ENCODE measurements around the gene MAN1C1.
A peak's percentile ranks its signal among the peaks of the same experiment; 100 is the strongest.

The MAN1C1 gene

DNA sequence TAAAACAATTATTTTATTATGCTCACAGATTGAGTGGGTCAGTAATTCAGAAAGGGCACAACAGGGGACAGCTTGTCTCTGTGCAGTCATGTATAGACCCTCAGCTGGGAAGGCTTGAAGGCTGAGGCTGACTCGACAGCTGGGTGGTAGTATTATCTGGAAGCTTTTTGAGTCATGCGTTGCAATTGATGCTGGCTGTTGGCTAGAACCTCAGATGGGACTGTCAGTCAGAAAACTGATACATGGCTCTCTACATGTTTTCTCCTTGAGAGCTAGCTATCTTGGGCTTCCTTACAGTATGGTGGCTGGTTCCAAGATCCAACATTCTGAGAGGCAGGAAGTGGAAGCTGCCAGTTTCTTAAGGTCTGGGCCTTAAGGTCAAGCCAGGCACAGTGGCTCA lies 121.9 kb downstream of the MAN1C1 start:
- TF ChIP-seq, protein P1, sequence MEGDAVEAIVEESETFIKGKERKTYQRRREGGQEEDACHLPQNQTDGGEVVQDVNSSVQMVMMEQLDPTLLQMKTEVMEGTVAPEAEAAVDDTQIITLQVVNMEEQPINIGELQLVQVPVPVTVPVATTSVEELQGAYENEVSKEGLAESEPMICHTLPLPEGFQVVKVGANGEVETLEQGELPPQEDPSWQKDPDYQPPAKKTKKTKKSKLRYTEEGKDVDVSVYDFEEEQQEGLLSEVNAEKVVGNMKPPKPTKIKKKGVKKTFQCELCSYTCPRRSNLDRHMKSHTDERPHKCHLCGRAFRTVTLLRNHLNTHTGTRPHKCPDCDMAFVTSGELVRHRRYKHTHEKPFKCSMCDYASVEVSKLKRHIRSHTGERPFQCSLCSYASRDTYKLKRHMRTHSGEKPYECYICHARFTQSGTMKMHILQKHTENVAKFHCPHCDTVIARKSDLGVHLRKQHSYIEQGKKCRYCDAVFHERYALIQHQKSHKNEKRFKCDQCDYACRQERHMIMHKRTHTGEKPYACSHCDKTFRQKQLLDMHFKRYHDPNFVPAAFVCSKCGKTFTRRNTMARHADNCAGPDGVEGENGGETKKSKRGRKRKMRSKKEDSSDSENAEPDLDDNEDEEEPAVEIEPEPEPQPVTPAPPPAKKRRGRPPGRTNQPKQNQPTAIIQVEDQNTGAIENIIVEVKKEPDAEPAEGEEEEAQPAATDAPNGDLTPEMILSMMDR (IDR thresholded peaks at IDR 0.05; ENCODE audit: low read depth, low read length): no peak
- DNase-seq (ENCODE audit: extremely low read depth, low read depth): no peak

DNA sequence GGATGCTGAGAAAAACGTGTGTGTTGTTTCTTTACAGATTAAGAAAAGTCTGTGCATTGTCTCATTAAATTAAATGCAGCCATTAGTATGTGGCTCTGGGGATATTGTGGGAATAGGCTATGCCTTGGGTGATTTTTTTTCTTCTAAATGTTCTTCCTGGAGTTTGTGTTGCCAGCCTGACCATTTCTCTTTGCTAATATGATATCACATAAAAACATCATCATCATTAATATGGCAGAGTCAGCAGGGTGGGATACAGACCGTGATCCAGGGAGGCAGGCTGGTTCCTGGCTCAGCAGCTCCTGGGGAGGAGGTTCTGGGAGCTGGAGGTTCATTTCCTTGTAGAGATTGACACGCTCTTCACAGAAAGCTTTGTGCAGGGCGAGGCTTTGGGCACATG lies 122.8 kb downstream of the MAN1C1 start:
- DNase-seq (ENCODE audit: extremely low read depth, low read depth): no peak
- TF ChIP-seq, protein P1 (IDR thresholded peaks at IDR 0.05; ENCODE audit: low read depth, low read length): no peak

DNA sequence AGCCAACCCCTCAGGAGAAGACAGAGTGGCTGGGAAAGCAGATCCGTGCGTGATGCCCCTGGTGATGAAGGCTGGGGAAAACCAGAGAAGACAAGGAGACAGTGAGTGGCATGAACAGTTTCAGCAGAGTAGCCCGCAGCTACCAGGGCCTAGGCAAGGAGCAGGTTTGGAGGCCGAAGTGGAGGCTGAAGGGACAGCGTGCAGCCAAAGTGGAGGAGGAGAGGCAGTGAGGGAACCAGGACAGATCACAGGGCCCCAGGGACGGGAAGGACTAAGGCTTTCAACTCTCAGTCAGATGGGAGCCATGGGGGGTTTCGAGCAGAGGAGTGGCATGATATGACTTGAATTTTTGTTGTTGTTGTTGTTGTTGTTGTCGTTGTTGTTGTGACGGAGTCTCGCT lies 123.5 kb downstream of the MAN1C1 start:
- no peak for DNase-seq (ENCODE audit: extremely low read depth, low read depth)
- TF ChIP-seq, protein P1 (IDR thresholded peaks at IDR 0.05; ENCODE audit: low read depth, low read length): no peak

DNA sequence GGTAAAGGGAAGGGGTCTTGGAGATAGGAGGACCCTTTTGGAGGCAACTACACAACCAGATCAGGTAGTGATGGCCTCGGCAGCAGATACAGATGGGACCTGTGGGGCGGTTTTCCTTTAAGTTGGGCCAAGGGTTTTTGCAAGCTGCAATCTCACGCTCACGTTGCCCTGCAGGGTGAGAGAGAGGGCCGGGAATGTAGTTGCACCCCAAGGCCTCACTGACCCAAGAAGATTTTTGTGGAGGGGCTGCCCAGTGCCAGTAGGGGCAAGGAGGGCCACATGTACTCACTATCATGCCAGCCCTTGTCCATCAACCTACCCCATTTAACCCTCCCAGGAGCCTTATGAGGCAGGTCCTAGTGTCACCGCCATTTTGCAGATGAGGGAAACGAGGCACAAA lies 125.7 kb downstream of the MAN1C1 start:
- DNase-seq (ENCODE audit: extremely low read depth, low read depth): no peak
- TF ChIP-seq, protein P1 (IDR thresholded peaks at IDR 0.05; ENCODE audit: low read depth, low read length): no peak

DNA sequence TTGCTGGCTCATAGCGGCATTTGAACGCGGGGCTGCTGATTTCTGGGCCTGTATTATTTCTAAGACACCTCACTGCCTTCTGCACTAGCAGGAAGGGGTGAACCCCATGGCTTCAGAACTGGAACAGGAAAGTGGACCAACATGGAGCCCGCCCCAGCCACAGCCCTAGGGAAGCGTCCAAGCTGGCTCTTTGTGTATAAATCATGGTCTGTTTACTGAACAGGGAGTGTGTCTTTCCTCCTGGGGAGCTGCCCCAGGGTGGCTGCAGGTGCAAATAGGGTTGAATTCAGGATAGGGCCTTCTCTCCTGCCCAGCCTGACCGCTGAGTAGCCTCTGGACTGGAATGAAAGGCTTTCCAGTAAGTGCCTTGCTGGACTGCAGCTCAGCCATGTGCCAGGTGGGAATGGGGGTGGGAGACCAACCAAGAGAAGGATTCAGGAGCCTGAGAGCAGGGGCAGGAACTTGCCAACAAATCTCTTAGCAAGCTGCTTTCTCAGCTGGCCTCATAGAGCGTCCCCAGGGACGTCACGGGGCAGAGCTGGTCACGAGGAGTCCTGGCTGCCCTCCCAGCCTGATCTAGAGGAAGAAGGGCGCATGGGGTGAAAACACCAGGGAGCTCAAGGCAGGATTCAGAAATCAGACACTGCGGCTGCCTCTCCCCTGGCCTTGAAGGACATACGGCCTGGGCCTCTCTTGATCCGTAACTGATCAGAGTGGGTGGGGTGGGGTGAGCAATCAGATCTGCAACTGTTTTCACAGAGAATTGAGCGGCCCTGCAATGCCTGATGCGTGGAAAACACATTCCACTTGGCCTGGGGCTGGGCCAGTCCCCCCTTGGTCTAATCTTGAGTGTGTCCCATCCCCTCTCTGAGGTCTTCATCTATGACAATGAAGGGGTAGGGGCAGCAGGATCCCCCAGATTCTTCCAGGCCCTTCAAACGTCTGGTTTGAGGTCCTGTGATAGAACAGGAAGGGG lies 126.9 kb downstream of the MAN1C1 start:
- TF ChIP-seq, protein P1 (IDR thresholded peaks at IDR 0.05; ENCODE audit: low read depth, low read length): no peak
- peak; percentile 72 for DNase-seq (ENCODE audit: extremely low read depth, low read depth)

DNA sequence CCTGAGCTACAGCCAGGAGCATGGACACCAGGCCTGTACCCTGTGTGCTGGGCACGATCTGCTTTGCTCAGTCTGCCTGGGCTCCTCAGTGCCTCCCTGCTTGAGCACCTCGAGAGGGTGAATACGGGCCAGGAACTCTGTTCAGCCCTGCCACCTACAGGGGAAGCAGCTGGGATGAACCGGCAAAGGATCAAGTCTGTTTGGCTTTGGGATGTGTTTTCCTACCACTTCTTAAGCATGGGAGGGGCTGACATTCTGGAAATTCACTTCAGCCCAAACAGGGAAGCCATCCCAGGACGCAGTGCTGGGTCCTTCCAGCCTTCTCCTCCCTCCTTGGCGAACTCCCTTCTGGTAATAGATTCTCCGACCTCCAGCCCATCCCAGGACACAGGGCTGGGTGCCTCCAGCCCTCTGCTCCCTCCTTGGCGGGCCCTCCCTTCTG lies 127.6 kb downstream of the MAN1C1 start:
- TF ChIP-seq, protein P1 (IDR thresholded peaks at IDR 0.05; ENCODE audit: low read depth, low read length): peak; percentile 77
- peak; percentile 63 for DNase-seq (ENCODE audit: extremely low read depth, low read depth)

DNA sequence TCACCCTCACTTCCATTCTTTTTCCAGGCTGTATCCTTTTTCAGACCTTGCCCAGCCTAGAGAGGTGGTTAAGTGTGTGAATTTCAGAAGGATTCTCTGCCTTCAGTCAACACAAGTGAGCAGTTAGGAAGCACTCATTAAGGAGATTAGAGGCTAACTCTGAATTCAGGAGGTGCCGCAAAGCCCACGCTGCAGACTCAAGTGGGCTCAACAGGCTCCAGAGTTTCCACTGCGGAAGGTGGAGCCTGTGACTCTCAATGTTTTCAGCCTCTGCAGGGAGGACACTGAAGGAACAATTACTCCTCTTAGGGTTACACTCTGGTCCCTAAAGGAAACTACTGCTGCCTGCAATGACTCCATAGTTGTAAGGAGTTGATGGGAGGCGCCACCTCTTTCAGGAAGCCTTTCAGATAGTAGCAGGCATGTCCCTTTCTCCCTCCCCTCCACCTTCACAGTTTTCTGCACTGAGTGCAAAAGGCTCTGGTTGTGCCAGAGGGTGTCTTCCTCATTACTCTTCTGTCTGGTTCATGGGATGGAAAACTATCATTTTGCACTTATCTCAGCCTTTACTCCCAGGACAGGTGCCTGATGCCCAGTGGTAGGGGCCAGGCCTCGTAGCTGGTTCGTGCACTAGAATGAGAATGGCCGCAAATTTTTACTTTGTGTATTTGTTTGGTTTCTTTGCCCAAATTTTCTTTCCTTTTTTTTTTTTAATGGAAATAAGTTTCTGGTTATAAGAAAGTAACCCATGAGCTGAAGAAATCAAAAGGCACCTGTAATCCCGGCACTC lies 128.2 kb downstream of the MAN1C1 start:
- DNase-seq (ENCODE audit: extremely low read depth, low read depth): no peak
- TF ChIP-seq, protein P1 (IDR thresholded peaks at IDR 0.05; ENCODE audit: low read depth, low read length): no peak
